ENCODE results near the gene AGTPBP1.

DNA sequence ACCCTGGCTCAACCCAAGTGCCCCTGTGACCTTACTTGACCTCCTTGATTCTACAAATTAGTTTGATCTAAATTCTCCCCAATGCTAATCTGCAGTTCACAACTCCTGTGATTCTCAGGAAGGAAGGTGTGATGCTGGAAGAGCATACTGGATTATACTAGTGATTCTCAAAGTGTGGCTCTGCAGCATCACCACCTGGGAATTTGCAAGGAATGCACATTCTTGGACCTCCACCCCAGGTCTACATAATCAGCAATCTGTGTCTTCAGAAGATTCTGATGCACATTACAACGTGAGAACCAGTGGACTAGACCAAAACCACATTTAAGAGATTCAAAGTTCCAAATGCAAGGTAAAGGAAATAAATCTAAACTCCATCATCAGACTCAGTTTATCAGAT lies 198.6 kb downstream of the AGTPBP1 start:
- TF ChIP-seq EZH2phosphoT487 (IDR thresholded peaks at IDR 0.05; ENCODE audit: borderline replicate concordance, low read depth) (no peak), POLR2AphosphoS5 (IDR thresholded peaks at IDR 0.05; ENCODE audit: low read depth, low read length) (no peak), EP300 (IDR thresholded peaks at IDR 0.05; ENCODE audit: borderline replicate concordance in 1 of 2, low read depth in 1 of 2, low read length in 1 of 2) (no peak), CHD2 (IDR thresholded peaks at IDR 0.05; ENCODE audit: low read length, partially characterized antibody) (no peak), ZBTB33 (IDR thresholded peaks at IDR 0.05; ENCODE audit: borderline replicate concordance, low read depth) (no peak), CTCF (IDR thresholded peaks at IDR 0.05) (no peak), RFX5 (IDR thresholded peaks at IDR 0.05; ENCODE audit: low read length) (no peak)
- TF ChIP-seq, protein P1, sequence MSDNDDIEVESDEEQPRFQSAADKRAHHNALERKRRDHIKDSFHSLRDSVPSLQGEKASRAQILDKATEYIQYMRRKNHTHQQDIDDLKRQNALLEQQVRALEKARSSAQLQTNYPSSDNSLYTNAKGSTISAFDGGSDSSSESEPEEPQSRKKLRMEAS (IDR thresholded peaks at IDR 0.05; ENCODE audit: low read depth): no peak

All from SK-N-SH (cell line).